B cell (primary cell): ENCODE measurements around the gene GLB1L3. TPM values are rescaled to one million over a fixed set of nuclear protein-coding genes. Genes with fewer than 3 reads are reported as not detected.

Experiments
- ATAC-seq: fragments of 200-7000 bp; cut with Tn5 transposase; one replicate; pipeline ENCODE4 v1.10.0; 2021; ENCODE audit warnings: low read depth, mild to moderate bottlenecking, moderate number of reproducible peaks, moderate library complexity
- CTCF ChIA-PET: fragments of 350-600 bp; sonication (Branson Sonifier 250); formaldehyde crosslinking; loops from one replicate; lab custom pipeline; 2021; ENCODE audit warnings: antibody characterized with exemption, inconsistent platforms; lab: Charles Lee
- POLR2A ChIA-PET: fragments of 350-600 bp; sonication (Branson Sonifier 250); formaldehyde crosslinking; loops from one replicate; lab custom pipeline; 2021; ENCODE audit warnings: antibody characterized with exemption; lab: Charles Lee
- DNase-seq: peaks from one replicate; pipeline ENCODE4 v3.0.0; 2013
- H2AFZ ChIP-seq: 2 replicates; pipeline ENCODE4 v1.6.1; 2012; ENCODE audit warnings: mild to moderate bottlenecking, low read depth, low read length; ENCODE audit not compliant: insufficient read depth, poor library complexity, severe bottlenecking
- H3K27ac ChIP-seq, 2 donors: 1 replicate in 1 of 2; 2 replicates in 1 of 2; pipeline ENCODE4 v1.5.1; 2012 to 2013; ENCODE audit warnings: low read length in 2 of 2, mild to moderate bottlenecking in 2 of 2, moderate library complexity in 1 of 2
- H3K27me3 ChIP-seq, 4 experiments: fragments of 200-600 bp in 1 of 4; sonication (generic) in 1 of 4; replicated peaks in 1 of 4; 1 replicate in 2 of 4; 2 replicates in 2 of 4; pipeline versions ENCODE4 v1.6.1 to v1.7.0; 2013 to 2016; ENCODE audit warnings: low read length in 3 of 4, mild to moderate bottlenecking in 2 of 4, mixed read lengths in 1 of 4, moderate library complexity in 1 of 4; ENCODE audit not compliant: insufficient read depth in 4 of 4, control insufficient read depth in 3 of 4; ENCODE audit errors: control extremely low read depth in 1 of 4
- H3K36me3 ChIP-seq, 2 experiments: replicated peaks in 1 of 2; 1 replicate in 1 of 2; 2 replicates in 1 of 2; pipeline versions ENCODE4 v1.6.1 to v1.7.1; 2013; ENCODE audit warnings: low read length in 1 of 2; ENCODE audit not compliant: insufficient read depth in 2 of 2, control insufficient read depth in 1 of 2; ENCODE audit errors: control extremely low read depth in 1 of 2, extremely low read depth in 1 of 2
- H3K4me1 ChIP-seq, 2 donors: fragments of 200-600 bp in 1 of 2; sonication (generic) in 1 of 2; 1 replicate in 1 of 2; 2 replicates in 1 of 2; pipeline versions ENCODE4 v1.5.1 to v1.6.1; 2013 to 2017; ENCODE audit warnings: low read length in 2 of 2; ENCODE audit not compliant: control insufficient read depth in 2 of 2, insufficient read depth in 2 of 2
- H3K4me2 ChIP-seq: replicated peaks from 2 replicates; pipeline ENCODE3; 2012; ENCODE audit warnings: mild to moderate bottlenecking, low read depth, low read length; ENCODE audit not compliant: poor library complexity, severe bottlenecking
- H3K4me3 ChIP-seq, 5 experiments: fragments of 200-600 bp in 1 of 5; sonication (generic) in 1 of 5; 1 replicate in 3 of 5; 2 replicates in 2 of 5; pipeline versions ENCODE4 v1.5.1 to v1.7.0; 2011 to 2016; ENCODE audit warnings: low read length in 4 of 5, mild to moderate bottlenecking in 4 of 5, low read depth in 2 of 5, control low read depth in 1 of 5, moderate library complexity in 1 of 5; ENCODE audit not compliant: insufficient read depth in 1 of 5; ENCODE audit errors: control extremely low read depth in 1 of 5, extremely low read depth in 1 of 5
- H3K79me2 ChIP-seq: fragments of 200-600 bp; sonication (generic); one replicate; pipeline ENCODE4 v1.6.0; 2016; ENCODE audit warnings: low read length; ENCODE audit not compliant: control insufficient read depth, insufficient read depth
- H3K9ac ChIP-seq: fragments of 200-600 bp; sonication (generic); 2 replicates; pipeline ENCODE4 v1.6.1; 2017; ENCODE audit warnings: mild to moderate bottlenecking, low read length, moderate library complexity
- H3K9me3 ChIP-seq, 3 donors: one replicate each; pipeline versions ENCODE4 v1.6.1 to v1.7.1; 2013; ENCODE audit warnings: low read length in 2 of 3; ENCODE audit not compliant: control insufficient read depth in 2 of 3, insufficient read depth in 1 of 3; ENCODE audit errors: control extremely low read depth in 1 of 3
- H4K20me1 ChIP-seq: 2 replicates; pipeline ENCODE4 v1.6.0; 2012; ENCODE audit warnings: mild to moderate bottlenecking, low read length; ENCODE audit not compliant: insufficient read depth, control insufficient read depth, poor library complexity, severe bottlenecking
- H3K27ac Mint-ChIP-seq: one replicate; pipeline ENCODE4 v1.8.0; 2021; ENCODE audit warnings: mixed read lengths
- H3K27me3 Mint-ChIP-seq: one replicate; pipeline ENCODE4 v1.8.0; 2021; ENCODE audit warnings: mixed read lengths
- H3K4me1 Mint-ChIP-seq: one replicate; pipeline ENCODE4 v1.8.0; 2021; ENCODE audit warnings: mixed read lengths
- H3K4me3 Mint-ChIP-seq: one replicate; pipeline ENCODE4 v1.8.0; 2021; ENCODE audit warnings: mixed read lengths
- H3K9me3 Mint-ChIP-seq: one replicate; pipeline ENCODE4 v1.8.0; 2022; ENCODE audit warnings: mixed read lengths; ENCODE audit not compliant: insufficient read depth
- EZH2 ChIP-seq: IDR thresholded peaks from 2 replicates; pipeline ENCODE4 v1.6.1; 2012; ENCODE audit warnings: borderline replicate concordance, low read depth, mild to moderate bottlenecking, moderate library complexity, low read length; ENCODE audit not compliant: insufficient read depth, poor library complexity, severe bottlenecking
- WGBS: methylation state at CpG from one replicate; pipeline ENCODE4 v1.1.5; 2013; ENCODE audit warnings: missing lambda C conversion rate; ENCODE audit not compliant: insufficient coverage; 5-methylcytosine and 5-hydroxymethylcytosine counted together
- intact Hi-C: fragments of 100-400 bp; cut with micrococcal nuclease; formaldehyde crosslinking; loops from one replicate; pipeline ENCODE4 v1.10.0; 2022
- polyA plus RNA-seq: library from polyadenylated mRNA; depleted of rRNA; stranded (reverse); fragments of >200 nt; gene quantifications from 2 replicates; pipeline ENCODE4 v1.2.3, GENCODE V29; 2012
- total RNA-seq, 2 donors: library from RNA; stranded (reverse); fragments of 120-200 nt in 1 of 2; gene quantifications; 1 replicate in 1 of 2; 2 replicates in 1 of 2; pipeline versions ENCODE4 v1.2.3 to v1.2.4, GENCODE V29; 2013 to 2022
- TF ChIP-seq, protein P1 (sequence below): fragments of 200-600 bp; IDR thresholded peaks from one replicate; pipeline ENCODE4 v1.8.0; 2022; ENCODE audit warnings: antibody characterized with exemption, mild to moderate bottlenecking

GLB1L3 gene
- total and polyA plus RNA-seq, 2 donors (not counting 1 experiment from before 2014, with no cell fraction given) = not detected

DNA sequence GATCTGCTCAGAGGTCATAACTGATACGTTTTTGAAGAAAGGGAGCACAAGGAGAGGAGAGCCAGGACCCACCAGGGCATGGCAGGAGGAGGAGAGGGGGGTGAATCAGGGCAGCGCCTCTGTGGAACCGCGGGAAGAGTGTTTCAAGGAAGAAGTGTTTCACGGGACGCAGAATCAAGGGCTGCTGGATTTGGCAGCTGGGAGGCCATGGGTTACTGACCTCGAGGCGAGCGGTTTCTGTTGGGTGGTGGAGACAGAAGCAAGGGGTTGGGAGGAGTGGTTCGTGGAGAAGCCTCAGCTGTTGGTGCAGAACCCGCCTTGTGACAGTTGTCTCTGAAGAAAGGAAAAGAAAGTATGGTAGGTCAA lies 38.6 kb upstream of the GLB1L3 start:
- ChIA-PET POLR2A (no interaction called here), CTCF (interaction anchor here (0.6 to 1.2 kb wide), 2 partner anchors 16 to 30 kb away, joined by 3 to 5 read pairs; partner anchors contain the start of genes ACAD8 and THYN1)
- Histone ChIP-seq H4K20me1 (peaks cover 14% of the 10 kb centered on the region), H3K79me2 (peaks cover 4% of the 10 kb centered on the region), H3K36me3 (no peaks in the 10 kb centered on the region), H3K27ac (no peak overlapping the region), H3K9ac (no peak overlapping the region), H3K4me3 (no peak overlapping the region), H3K4me1 (peaks cover under 1 to 2% of the 10 kb centered on the region in 2 donors), H3K9me3 (no peaks in the 10 kb centered on the region), H2AFZ (no peak overlapping the region), H3K27me3 (peaks cover 0 to 3% (median 0%) of the 10 kb centered on the region in 4 experiments), H3K4me2 (no peak overlapping the region)
- intact Hi-C loops = no loop called here
- no peaks in the 10 kb centered on the region for H3K27me3 Mint-ChIP-seq
- H3K4me3 Mint-ChIP-seq = no peak overlapping the region
- peaks cover 1% of the 10 kb centered on the region for H3K4me1 Mint-ChIP-seq
- ATAC-seq (no peak), DNase-seq (no peak)
- no peak overlapping the region for H3K27ac Mint-ChIP-seq
- 97% methylated on average over 11 of the region's 11 CpGs for whole genome bisulfite sequencing
- no peaks in the 10 kb centered on the region for H3K9me3 Mint-ChIP-seq
- TF ChIP-seq, protein P1, sequence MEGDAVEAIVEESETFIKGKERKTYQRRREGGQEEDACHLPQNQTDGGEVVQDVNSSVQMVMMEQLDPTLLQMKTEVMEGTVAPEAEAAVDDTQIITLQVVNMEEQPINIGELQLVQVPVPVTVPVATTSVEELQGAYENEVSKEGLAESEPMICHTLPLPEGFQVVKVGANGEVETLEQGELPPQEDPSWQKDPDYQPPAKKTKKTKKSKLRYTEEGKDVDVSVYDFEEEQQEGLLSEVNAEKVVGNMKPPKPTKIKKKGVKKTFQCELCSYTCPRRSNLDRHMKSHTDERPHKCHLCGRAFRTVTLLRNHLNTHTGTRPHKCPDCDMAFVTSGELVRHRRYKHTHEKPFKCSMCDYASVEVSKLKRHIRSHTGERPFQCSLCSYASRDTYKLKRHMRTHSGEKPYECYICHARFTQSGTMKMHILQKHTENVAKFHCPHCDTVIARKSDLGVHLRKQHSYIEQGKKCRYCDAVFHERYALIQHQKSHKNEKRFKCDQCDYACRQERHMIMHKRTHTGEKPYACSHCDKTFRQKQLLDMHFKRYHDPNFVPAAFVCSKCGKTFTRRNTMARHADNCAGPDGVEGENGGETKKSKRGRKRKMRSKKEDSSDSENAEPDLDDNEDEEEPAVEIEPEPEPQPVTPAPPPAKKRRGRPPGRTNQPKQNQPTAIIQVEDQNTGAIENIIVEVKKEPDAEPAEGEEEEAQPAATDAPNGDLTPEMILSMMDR = no peak
- TF ChIP-seq EZH2 = no peak

DNA sequence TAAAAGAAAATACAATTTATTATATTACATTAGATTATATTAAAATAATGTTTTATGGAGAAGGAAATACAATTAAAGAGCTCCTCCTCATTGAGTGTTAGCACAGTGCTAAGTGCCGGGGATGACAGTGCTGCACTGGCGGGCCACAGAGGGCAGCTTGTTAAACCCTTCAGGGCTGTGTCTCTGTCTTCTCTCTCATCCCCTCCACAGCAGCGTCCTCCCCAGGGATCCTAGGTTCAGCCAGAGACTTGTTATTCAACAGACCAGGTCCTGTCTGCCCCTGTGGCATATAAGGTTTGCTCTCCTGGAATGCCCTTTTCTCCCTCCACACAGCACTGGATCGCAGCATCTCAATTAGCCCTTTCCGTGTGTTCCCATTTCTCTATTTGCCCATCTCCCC lies 37.2 kb upstream of the GLB1L3 start:
- WGBS = 96% methylated on average over 5 of the region's 5 CpGs
- no peaks in the 10 kb centered on the region for H3K9me3 Mint-ChIP-seq
- no peak overlapping the region for H3K4me3 Mint-ChIP-seq
- ChIA-PET CTCF (interaction anchor here (0.8 to 8.1 kb wide), 3 partner anchors 15 to 44 kb away, joined by 3 to 131 read pairs (median 3); partner anchors contain the start of gene VPS26B), POLR2A (no interaction called here)
- no peak overlapping the region for H3K27ac Mint-ChIP-seq
- TF ChIP-seq, protein P1 = no peak
- TF ChIP-seq EZH2 = no peak
- H3K9me3 ChIP-seq = no peaks in the 10 kb centered on the region
- ATAC-seq (no peak), DNase-seq (no peak)
- H3K27me3 ChIP-seq = no peaks in the 10 kb centered on the region
- H3K79me2 ChIP-seq = no peaks in the 10 kb centered on the region
- no peaks in the 10 kb centered on the region for H3K4me1 ChIP-seq
- H3K4me2 ChIP-seq = no peak overlapping the region
- intact Hi-C loops = no loop called here
- H4K20me1 ChIP-seq = peaks cover under 1% of the 10 kb centered on the region
- H3K27ac ChIP-seq = no peak overlapping the region
- no peak overlapping the region for H3K4me3 ChIP-seq
- no peak overlapping the region for H3K9ac ChIP-seq
- no peaks in the 10 kb centered on the region for H3K36me3 ChIP-seq
- no peaks in the 10 kb centered on the region for H3K4me1 Mint-ChIP-seq
- H3K27me3 Mint-ChIP-seq = no peaks in the 10 kb centered on the region
- no peak overlapping the region for H2AFZ ChIP-seq
